GM12878 (cell line): ENCODE measurements around the gene GRK1. TPM values are rescaled to one million over a fixed set of nuclear protein-coding genes. Genes with fewer than 3 reads are reported as not detected.

Experiments used
- ATAC-seq: fragments of 200-7000 bp; cut with Tn5 transposase; 3 replicates; pipeline ENCODE4 v1.9.1; 2020; ENCODE audit warnings: mild to moderate bottlenecking, moderate library complexity
- BruUV-seq: library from RNA; stranded (reverse); fragments of 400-500 nt; replicated peaks from 2 replicates; lab custom pipeline; 2021; lab: Mats Ljungman, UMichigan
- CTCF ChIA-PET: fragments of 300-600 bp; sonication (Branson Sonifier 250); formaldehyde crosslinking; extraction: SDS; loops from one replicate; lab custom pipeline; 2021; ENCODE audit warnings: inconsistent platforms; lab: Yijun Ruan, JAX
- POLR2A ChIA-PET: fragments of 350-600 bp; formaldehyde crosslinking; extraction: SDS; loops from one replicate; lab custom pipeline; 2021; ENCODE audit warnings: inconsistent platforms; lab: Charles Lee
- RAD21 ChIA-PET: fragments of 300-600 bp; sonication (Branson Sonifier 250); formaldehyde crosslinking; loops from one replicate; lab custom pipeline; 2023; ENCODE audit warnings: antibody characterized with exemption; ENCODE audit not compliant: unreplicated experiment; lab: Charles Lee
- SMC1A ChIA-PET: fragments of 300-600 bp; sonication (Branson Sonifier 250); formaldehyde crosslinking; loops from one replicate; lab custom pipeline; 2023; ENCODE audit not compliant: unreplicated experiment, uncharacterized antibody; lab: Charles Lee
- DNase-seq: peaks from one replicate; pipeline ENCODE4 v3.0.0-alpha.2; 2011; ENCODE audit warnings: low read depth, low spot score
- FAIRE-seq: peaks from 3 replicates; lab custom pipeline; 2011; peaks lifted over from hg19 to GRCh38; lab: Jason Lieb, UNC
- H2AFZ ChIP-seq: 2 replicates; pipeline ENCODE4 v1.6.0; 2011; ENCODE audit warnings: low read depth, low read length, control low read depth; ENCODE audit not compliant: control insufficient read depth
- H3K27ac ChIP-seq: 2 replicates; pipeline ENCODE4 v1.5.1; 2011; ENCODE audit warnings: control low read depth; ENCODE audit not compliant: control insufficient read depth, insufficient read depth
- H3K27me3 ChIP-seq, 2 experiments: replicated peaks in 1 of 2; 2 replicates each; pipeline versions ENCODE4 v1.6.0 to v1.6.1; 2011; ENCODE audit warnings: low read length in 1 of 2; ENCODE audit not compliant: control insufficient read depth in 2 of 2, insufficient read depth in 2 of 2
- H3K36me3 ChIP-seq, 2 experiments: 2 replicates each; pipeline ENCODE4 v1.5.1; 2011; ENCODE audit warnings: low read length in 1 of 2; ENCODE audit not compliant: control insufficient read depth in 2 of 2, insufficient read depth in 2 of 2
- H3K4me1 ChIP-seq: 2 replicates; pipeline ENCODE4 v1.6.1; 2011; ENCODE audit warnings: mild to moderate bottlenecking, low read length, moderate library complexity, mixed read lengths; ENCODE audit not compliant: control insufficient read depth, insufficient read depth
- H3K4me2 ChIP-seq: 2 replicates; pipeline ENCODE4 v1.6.0; 2011; ENCODE audit warnings: control low read depth; ENCODE audit not compliant: control insufficient read depth, insufficient read depth
- H3K4me3 ChIP-seq: fragments of 200-600 bp; sonication (generic); 2 replicates; pipeline ENCODE4 v1.5.1; 2016
- H3K79me2 ChIP-seq: 2 replicates; pipeline ENCODE4 v1.6.0; 2011; ENCODE audit warnings: low read length; ENCODE audit not compliant: control insufficient read depth, insufficient read depth
- H3K9ac ChIP-seq: 2 replicates; pipeline ENCODE4 v1.8.0; 2011; ENCODE audit warnings: low read length, control low read depth, mixed read lengths; ENCODE audit not compliant: control insufficient read depth, insufficient read depth
- H3K9me3 ChIP-seq: replicated peaks from 3 replicates; pipeline ENCODE4 v1.5.1; 2011; ENCODE audit warnings: mild to moderate bottlenecking, low read length; ENCODE audit not compliant: control insufficient read depth, insufficient read depth
- H4K20me1 ChIP-seq: 2 replicates; pipeline ENCODE4 v1.6.0; 2011; ENCODE audit not compliant: control insufficient read depth, insufficient read depth
- BCL3 ChIP-seq: IDR thresholded peaks from 2 replicates; pipeline ENCODE4 v1.6.1; 2011; ENCODE audit warnings: borderline replicate concordance, low read depth, mild to moderate bottlenecking, moderate library complexity, low read length; ENCODE audit not compliant: insufficient read depth, poor library complexity, severe bottlenecking
- RFX5 ChIP-seq: IDR thresholded peaks from 2 replicates; pipeline ENCODE4 v1.6.1; 2011; ENCODE audit warnings: low read depth, low read length, improper control_type of control experiment
- WGBS: methylation state at CpG from one replicate; pipeline ENCODE4 v1.1.6; 2016; ENCODE audit warnings: low lambda C conversion rate; ENCODE audit not compliant: insufficient replicate concordance, insufficient coverage; ENCODE audit errors: missing lambda C conversion rate; 5-methylcytosine and 5-hydroxymethylcytosine counted together
- in situ Hi-C: fragments of 300-500 bp; cut with MboI; formaldehyde crosslinking; loops from 9 replicates; pipeline ENCODE4 v1.14.3; 2018; ENCODE audit warnings: mixed read lengths
- intact Hi-C: fragments of 100-400 bp; cut with micrococcal nuclease; formaldehyde crosslinking; loops from one replicate; pipeline ENCODE4 v1.14.2; 2022; ENCODE audit not compliant: unreplicated experiment
- polyA plus RNA-seq, 11 experiments: library from polyadenylated mRNA; depleted of rRNA in 4 of 11; unstranded in 6 of 11; stranded (reverse) in 5 of 11; fragments of >200 nt; fragmentation: Nextera tagmentation in 4 of 11; fragmentation: Illumina TruSeq in 1 of 11; extraction: Ambion mirVana in 4 of 11; extraction: Trizol in 1 of 11; gene quantifications; 1 replicate in 1 of 11; 2 replicates in 10 of 11; pipeline versions ENCODE4 v1.2.1 to v1.2.3, GENCODE V29; 2011 to 2016; ENCODE audit warnings: inconsistent platforms in 2 of 11, missing spikeins in 2 of 11, low read depth in 1 of 11
- total RNA-seq, 4 experiments: library from RNA; depleted of rRNA in 3 of 4; stranded (reverse); fragments of >200 nt in 3 of 4; fragmentation: Illumina TruSeq in 1 of 4; extraction: Trizol in 1 of 4; gene quantifications; 2 replicates each; pipeline versions ENCODE4 v1.2.1 to v1.2.3, GENCODE V29; 2013 to 2021
- TF ChIP-seq, protein P1 (sequence below), 3 experiments: IDR thresholded peaks in 2 of 3; conservative IDR thresholded peaks in 1 of 3; 2 replicates each; pipeline ENCODE4 v1.5.1; 2011; ENCODE audit warnings: low read depth in 3 of 3, low read length in 3 of 3, mild to moderate bottlenecking in 3 of 3, control low read depth in 2 of 3, moderate library complexity in 2 of 3, inconsistent platforms in 1 of 3, mixed read lengths in 1 of 3; ENCODE audit not compliant: control insufficient read depth in 2 of 3, insufficient read depth in 1 of 3; ENCODE audit errors: extremely low read depth in 1 of 3
- TF ChIP-seq, protein P2 (sequence below): fragments of 450-650 bp; IDR thresholded peaks from 2 replicates; pipeline ENCODE4 v1.6.1; 2017; ENCODE audit warnings: mild to moderate bottlenecking

GRK1 gene
- total and polyA plus RNA-seq, 10 of the 15 experiments (the other 5 are each of a cell fraction or from before 2014, with no cell fraction given) = under 0.01 to 0.04 TPM; not detected in 8

- H3K36me3 ChIP-seq = no peaks in the 10 kb centered on the region
- ChIA-PET POLR2A (no interaction called here), SMC1A (no interaction called here), RAD21 (no interaction called here), CTCF (no interaction called here)
- no peak for ATAC-seq
- no peak overlapping the region for H3K4me2 ChIP-seq
- no peaks in the 10 kb centered on the region for H4K20me1 ChIP-seq
- H3K4me3 ChIP-seq = no peak overlapping the region
- H3K9me3 ChIP-seq = no peaks in the 10 kb centered on the region; the same call in 2 of the 3 replicates
- DNase-seq = no peak
- H3K27ac ChIP-seq = no peak overlapping the region
- WGBS = 68% methylated on average over 20 of the region's 20 CpGs
- FAIRE-seq = no peak
- H3K9ac ChIP-seq = no peak overlapping the region
- no peak overlapping the region for H2AFZ ChIP-seq
- no TSS peak for BruUV-seq
- H3K79me2 ChIP-seq = no peaks in the 10 kb centered on the region
- TF ChIP-seq RFX5 (no peak), BCL3 (peak; percentile 90)
- intact Hi-C loops (no loop called here), in situ Hi-C loops (no loop called here)
- H3K4me1 ChIP-seq = peaks cover 4% of the 10 kb centered on the region
- peaks cover 6 to 15% of the 10 kb centered on the region in 2 experiments for H3K27me3 ChIP-seq
These were observed 89.5 kb downstream of the GRK1 start for GRCh38 chr13:113756441-113757097.

DNA sequence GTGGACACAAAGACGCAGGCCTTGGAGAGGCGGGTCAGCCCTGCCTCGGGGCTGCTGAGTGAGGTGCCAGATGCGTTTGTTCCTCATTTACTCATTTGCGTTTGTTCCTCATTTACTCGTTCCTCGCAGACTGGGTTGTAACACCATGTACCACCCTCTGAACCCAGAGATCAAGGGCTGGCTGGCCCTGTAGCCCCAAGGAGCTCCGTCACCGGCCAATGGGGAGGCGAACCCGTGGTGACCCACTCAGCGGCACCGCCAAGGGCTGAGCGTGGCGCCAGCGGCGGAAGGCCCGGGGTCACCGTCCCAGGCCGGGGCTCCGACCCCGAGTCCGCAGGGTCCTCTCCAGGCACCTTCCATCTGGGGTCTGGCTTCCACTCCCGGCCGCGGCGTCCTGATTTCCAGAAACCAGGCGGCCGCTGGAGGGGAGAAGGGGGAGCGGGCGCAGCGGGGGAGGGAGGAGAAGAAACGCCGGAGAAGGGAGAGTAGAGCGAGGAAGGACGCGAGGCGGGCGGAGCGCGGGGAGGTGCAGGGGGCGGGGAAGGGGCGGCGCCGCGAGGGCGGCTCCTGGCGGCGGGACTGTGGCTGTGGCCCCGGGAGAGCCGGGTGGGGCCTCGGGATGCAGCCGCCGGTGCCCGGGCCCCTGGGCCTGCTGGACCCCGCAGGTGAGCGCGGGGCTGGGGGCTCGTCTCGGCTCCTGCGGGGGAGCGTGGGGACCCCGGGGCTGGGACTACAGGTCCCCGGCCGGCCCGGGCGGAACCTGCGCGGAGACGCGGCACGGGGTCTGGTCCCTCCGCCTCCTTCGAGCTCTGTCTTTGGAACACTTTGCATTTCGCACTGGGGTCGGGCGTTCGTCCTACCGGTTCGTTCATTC lies 91.9 kb downstream of the GRK1 start, which contains the start of gene TMEM255B:
TMEM255B (plus strand) TSS at position 576 of the 874 bp plus-strand sequence; CDS start at position 620, 44 bp downstream.
- SMC1A ChIA-PET = no interaction called here
- H3K4me2 ChIP-seq = peak within 1 kb of the TSS; percentile 95
- RAD21 ChIA-PET = no interaction called here
- intact Hi-C loops = no loop called here
- no peak for DNase-seq
- peaks cover 4% of the 10 kb centered on the region for H3K4me1 ChIP-seq
- TF ChIP-seq, protein P1, sequence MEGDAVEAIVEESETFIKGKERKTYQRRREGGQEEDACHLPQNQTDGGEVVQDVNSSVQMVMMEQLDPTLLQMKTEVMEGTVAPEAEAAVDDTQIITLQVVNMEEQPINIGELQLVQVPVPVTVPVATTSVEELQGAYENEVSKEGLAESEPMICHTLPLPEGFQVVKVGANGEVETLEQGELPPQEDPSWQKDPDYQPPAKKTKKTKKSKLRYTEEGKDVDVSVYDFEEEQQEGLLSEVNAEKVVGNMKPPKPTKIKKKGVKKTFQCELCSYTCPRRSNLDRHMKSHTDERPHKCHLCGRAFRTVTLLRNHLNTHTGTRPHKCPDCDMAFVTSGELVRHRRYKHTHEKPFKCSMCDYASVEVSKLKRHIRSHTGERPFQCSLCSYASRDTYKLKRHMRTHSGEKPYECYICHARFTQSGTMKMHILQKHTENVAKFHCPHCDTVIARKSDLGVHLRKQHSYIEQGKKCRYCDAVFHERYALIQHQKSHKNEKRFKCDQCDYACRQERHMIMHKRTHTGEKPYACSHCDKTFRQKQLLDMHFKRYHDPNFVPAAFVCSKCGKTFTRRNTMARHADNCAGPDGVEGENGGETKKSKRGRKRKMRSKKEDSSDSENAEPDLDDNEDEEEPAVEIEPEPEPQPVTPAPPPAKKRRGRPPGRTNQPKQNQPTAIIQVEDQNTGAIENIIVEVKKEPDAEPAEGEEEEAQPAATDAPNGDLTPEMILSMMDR (IDR thresholded peaks at IDR 0.05 in 2 of 3, conservative IDR thresholded peaks at IDR 0.05 in 1 of 3; ENCODE audit: control insufficient read depth in 2 of 3, extremely low read depth in 1 of 3, insufficient read depth in 1 of 3, low read depth in 3 of 3, low read length in 3 of 3) = peak; percentile 7 to 16 (median 9); a peak in 2 of 6 replicates
- TF ChIP-seq, protein P2, sequence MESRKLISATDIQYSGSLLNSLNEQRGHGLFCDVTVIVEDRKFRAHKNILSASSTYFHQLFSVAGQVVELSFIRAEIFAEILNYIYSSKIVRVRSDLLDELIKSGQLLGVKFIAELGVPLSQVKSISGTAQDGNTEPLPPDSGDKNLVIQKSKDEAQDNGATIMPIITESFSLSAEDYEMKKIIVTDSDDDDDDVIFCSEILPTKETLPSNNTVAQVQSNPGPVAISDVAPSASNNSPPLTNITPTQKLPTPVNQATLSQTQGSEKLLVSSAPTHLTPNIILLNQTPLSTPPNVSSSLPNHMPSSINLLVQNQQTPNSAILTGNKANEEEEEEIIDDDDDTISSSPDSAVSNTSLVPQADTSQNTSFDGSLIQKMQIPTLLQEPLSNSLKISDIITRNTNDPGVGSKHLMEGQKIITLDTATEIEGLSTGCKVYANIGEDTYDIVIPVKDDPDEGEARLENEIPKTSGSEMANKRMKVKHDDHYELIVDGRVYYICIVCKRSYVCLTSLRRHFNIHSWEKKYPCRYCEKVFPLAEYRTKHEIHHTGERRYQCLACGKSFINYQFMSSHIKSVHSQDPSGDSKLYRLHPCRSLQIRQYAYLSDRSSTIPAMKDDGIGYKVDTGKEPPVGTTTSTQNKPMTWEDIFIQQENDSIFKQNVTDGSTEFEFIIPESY = no peak
- WGBS = 2% methylated on average over 37 of the region's 80 CpGs
- FAIRE-seq = no peak
- peak within 1 kb of the TSS; percentile 61; the same call in 1 of the 2 replicates for H3K4me3 ChIP-seq
- peak within 1 kb of the TSS; percentile 69 for H2AFZ ChIP-seq
- no peaks in the 10 kb centered on the region for H4K20me1 ChIP-seq
- no peaks in the 10 kb centered on the region for H3K36me3 ChIP-seq
- CTCF ChIA-PET = no interaction called here
- no peaks in the 10 kb centered on the region for H3K79me2 ChIP-seq
- peak; percentile 97 for ATAC-seq
- in situ Hi-C loops = no loop called here
- peak within 1 kb of the TSS; percentile 34 for H3K9ac ChIP-seq
- BruUV-seq = no TSS peak
- POLR2A ChIA-PET = no interaction called here
- H3K9me3 ChIP-seq = no peaks in the 10 kb centered on the region
- no peak within 1 kb of the TSS for H3K27ac ChIP-seq
- H3K27me3 ChIP-seq = peaks cover 6 to 18% of the 10 kb centered on the region in 2 experiments
